ENCODE results near the gene ZDHHC21.

GRCh38 chr9:14730461-14730898 is 37.2 kb upstream of the ZDHHC21 start:
- TF ChIP-seq ZNF8 (CRISPR knock-in tag; IDR thresholded peaks at IDR 0.05) (no peak), POU6F1 (CRISPR knock-in tag; IDR thresholded peaks at IDR 0.05; ENCODE audit: borderline replicate concordance, low read depth) (no peak), PATZ1 (CRISPR knock-in tag; IDR thresholded peaks at IDR 0.05; ENCODE audit: borderline replicate concordance) (no peak), ZNF70 (CRISPR knock-in tag; IDR thresholded peaks at IDR 0.05) (no peak), SNAI2 (CRISPR knock-in tag; IDR thresholded peaks at IDR 0.05) (no peak), ZNF565 (CRISPR knock-in tag; conservative IDR thresholded peaks at IDR 0.05; ENCODE audit: low read depth) (no peak), ARNTL (CRISPR knock-in tag; IDR thresholded peaks at IDR 0.05; ENCODE audit: borderline replicate concordance, low read depth) (no peak)
